ENCODE measurements around the gene EPRS1. TPM values are rescaled to one million over a fixed set of nuclear protein-coding genes. Genes with fewer than 3 reads are reported as not detected.
A peak's percentile ranks its signal among the peaks of the same experiment; 100 is the strongest.

EPRS1 gene
- total and polyA plus RNA-seq, 2 of the 13 experiments (the other 11 are each of a cell fraction or from before 2014, with no cell fraction given), result 86.1 to 124 TPM

DNA sequence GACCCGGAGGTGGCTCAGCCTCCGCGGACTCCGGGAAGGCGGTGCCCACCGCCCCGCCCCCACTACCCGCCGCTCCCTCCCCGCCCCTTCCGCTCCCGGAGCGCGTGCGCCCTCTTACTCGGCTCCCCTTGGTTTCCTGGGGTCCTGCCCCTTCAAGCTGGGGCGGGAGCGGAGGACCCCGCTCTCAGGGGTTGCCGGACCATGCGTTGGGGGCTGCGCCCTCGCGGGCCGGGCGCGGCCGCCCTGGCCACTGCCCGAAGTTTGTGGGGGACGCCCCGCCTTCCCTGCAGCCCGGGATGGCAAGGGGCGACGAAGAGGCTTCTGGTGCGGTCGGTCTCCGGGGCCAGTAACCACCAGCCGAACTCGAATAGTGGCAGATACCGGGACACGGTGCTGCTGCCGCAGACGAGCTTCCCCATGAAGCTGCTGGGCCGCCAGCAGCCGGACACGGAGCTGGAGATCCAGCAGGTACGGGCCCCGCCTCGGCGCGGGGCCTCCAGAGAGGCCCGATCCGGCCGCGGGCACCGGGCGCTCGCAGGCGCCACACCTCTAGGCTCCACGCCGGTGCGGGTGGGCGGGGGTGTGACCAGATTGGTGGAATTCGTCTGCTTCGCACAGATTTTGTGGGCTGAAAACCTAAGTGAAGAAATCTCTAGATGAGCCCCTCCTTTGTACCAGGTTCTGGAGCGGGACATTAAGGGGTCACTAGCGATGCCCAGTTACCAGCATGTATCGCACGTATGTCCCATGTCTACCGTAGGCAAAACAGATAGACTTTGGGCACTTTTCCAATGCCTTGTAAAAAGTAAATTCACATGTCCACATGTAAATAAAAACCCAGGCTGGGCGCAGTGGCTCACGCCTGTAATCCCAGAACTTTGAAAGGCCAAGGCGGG, 48.0 kb upstream of the EPRS1 start, which contains the start of gene IARS2 (continued):
- no peak for TF ChIP-seq SATB2 (CRISPR knock-in tag; IDR thresholded peaks at IDR 0.05)
- no peak for TF ChIP-seq ARID2 (CRISPR knock-in tag; IDR thresholded peaks at IDR 0.05; ENCODE audit: borderline replicate concordance)
- peak; percentile 72; the same call in 1 of the 2 replicates for TF ChIP-seq ISX (CRISPR knock-in tag; conservative IDR thresholded peaks at IDR 0.05)
- peak; percentile 69; the same call in 1 of the 2 replicates for TF ChIP-seq YEATS4 (CRISPR knock-in tag; IDR thresholded peaks at IDR 0.05; ENCODE audit: borderline replicate concordance)
- TF ChIP-seq ZNF850 (CRISPR knock-in tag; conservative IDR thresholded peaks at IDR 0.05), result no peak
- TF ChIP-seq BCL6 (CRISPR knock-in tag; IDR thresholded peaks at IDR 0.05), result peak; percentile 14; the same call in 1 of the 2 replicates
- peak; percentile 63 for TF ChIP-seq ZNF883 (CRISPR knock-in tag; IDR thresholded peaks at IDR 0.05; ENCODE audit: not compliant biosample characterization)
- TF ChIP-seq KLF12 (CRISPR knock-in tag; IDR thresholded peaks at IDR 0.05; ENCODE audit: borderline replicate concordance), result peak; percentile 71
- peak; percentile 76 for TF ChIP-seq ZNF136 (CRISPR knock-in tag; IDR thresholded peaks at IDR 0.05; ENCODE audit: low read depth)
- TF ChIP-seq EP300 (IDR thresholded peaks at IDR 0.05; ENCODE audit: low read depth in 2 of 2, low read length in 2 of 2), result 0 out of 4 replicates have a peak, but pooled peaks of 1 of the 2 experiments have one; percentile 8
- no peak for TF ChIP-seq EP300 (CRISPR knock-in tag; IDR thresholded peaks at IDR 0.05; ENCODE audit: borderline replicate concordance)
- no peak for TF ChIP-seq GTF3A (CRISPR knock-in tag; conservative IDR thresholded peaks at IDR 0.05)
- peak; percentile 62; the same call in 1 of the 2 replicates for TF ChIP-seq FOXC1 (CRISPR knock-in tag; IDR thresholded peaks at IDR 0.05; ENCODE audit: borderline replicate concordance)
- TF ChIP-seq, protein P1, sequence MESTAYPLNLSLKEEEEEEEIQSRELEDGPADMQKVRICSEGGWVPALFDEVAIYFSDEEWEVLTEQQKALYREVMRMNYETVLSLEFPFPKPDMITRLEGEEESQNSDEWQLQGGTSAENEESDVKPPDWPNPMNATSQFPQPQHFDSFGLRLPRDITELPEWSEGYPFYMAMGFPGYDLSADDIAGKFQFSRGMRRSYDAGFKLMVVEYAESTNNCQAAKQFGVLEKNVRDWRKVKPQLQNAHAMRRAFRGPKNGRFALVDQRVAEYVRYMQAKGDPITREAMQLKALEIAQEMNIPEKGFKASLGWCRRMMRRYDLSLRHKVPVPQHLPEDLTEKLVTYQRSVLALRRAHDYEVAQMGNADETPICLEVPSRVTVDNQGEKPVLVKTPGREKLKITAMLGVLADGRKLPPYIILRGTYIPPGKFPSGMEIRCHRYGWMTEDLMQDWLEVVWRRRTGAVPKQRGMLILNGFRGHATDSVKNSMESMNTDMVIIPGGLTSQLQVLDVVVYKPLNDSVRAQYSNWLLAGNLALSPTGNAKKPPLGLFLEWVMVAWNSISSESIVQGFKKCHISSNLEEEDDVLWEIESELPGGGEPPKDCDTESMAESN (CRISPR knock-in tag; conservative IDR thresholded peaks at IDR 0.05), result peak; percentile 66; the same call in 1 of the 2 replicates
- TF ChIP-seq HDAC1 (CRISPR knock-in tag; IDR thresholded peaks at IDR 0.05), result peak; percentile 86
- TF ChIP-seq NFE2 (CRISPR knock-in tag; IDR thresholded peaks at IDR 0.05), result no peak
- peak; percentile 24; the same call in 1 of the 2 replicates for TF ChIP-seq MED13 (CRISPR knock-in tag; IDR thresholded peaks at IDR 0.05)
- TF ChIP-seq, protein P2, sequence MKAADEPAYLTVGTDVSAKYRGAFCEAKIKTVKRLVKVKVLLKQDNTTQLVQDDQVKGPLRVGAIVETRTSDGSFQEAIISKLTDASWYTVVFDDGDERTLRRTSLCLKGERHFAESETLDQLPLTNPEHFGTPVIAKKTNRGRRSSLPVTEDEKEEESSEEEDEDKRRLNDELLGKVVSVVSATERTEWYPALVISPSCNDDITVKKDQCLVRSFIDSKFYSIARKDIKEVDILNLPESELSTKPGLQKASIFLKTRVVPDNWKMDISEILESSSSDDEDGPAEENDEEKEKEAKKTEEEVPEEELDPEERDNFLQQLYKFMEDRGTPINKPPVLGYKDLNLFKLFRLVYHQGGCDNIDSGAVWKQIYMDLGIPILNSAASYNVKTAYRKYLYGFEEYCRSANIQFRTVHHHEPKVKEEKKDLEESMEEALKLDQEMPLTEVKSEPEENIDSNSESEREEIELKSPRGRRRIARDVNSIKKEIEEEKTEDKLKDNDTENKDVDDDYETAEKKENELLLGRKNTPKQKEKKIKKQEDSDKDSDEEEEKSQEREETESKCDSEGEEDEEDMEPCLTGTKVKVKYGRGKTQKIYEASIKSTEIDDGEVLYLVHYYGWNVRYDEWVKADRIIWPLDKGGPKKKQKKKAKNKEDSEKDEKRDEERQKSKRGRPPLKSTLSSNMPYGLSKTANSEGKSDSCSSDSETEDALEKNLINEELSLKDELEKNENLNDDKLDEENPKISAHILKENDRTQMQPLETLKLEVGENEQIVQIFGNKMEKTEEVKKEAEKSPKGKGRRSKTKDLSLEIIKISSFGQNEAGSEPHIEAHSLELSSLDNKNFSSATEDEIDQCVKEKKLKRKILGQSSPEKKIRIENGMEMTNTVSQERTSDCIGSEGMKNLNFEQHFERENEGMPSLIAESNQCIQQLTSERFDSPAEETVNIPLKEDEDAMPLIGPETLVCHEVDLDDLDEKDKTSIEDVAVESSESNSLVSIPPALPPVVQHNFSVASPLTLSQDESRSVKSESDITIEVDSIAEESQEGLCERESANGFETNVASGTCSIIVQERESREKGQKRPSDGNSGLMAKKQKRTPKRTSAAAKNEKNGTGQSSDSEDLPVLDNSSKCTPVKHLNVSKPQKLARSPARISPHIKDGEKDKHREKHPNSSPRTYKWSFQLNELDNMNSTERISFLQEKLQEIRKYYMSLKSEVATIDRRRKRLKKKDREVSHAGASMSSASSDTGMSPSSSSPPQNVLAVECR (CRISPR knock-in tag; IDR thresholded peaks at IDR 0.05; ENCODE audit: borderline replicate concordance), result peak; percentile 94
- no peak for TF ChIP-seq NBN (conservative IDR thresholded peaks at IDR 0.05)
- TF ChIP-seq GLI4 (CRISPR knock-in tag; IDR thresholded peaks at IDR 0.05; ENCODE audit: borderline replicate concordance), result peak; percentile 29; the same call in 1 of the 2 replicates
- peak; percentile 80; the same call in 1 of the 2 replicates for TF ChIP-seq KMT2A (CRISPR knock-in tag; IDR thresholded peaks at IDR 0.05)
- TF ChIP-seq ZSCAN5A (CRISPR knock-in tag; IDR thresholded peaks at IDR 0.05; ENCODE audit: borderline replicate concordance), result no peak
